ENCODE results near the gene STK32C. TPM values are rescaled to one million over a fixed set of nuclear protein-coding genes. Genes with fewer than 3 reads are reported as not detected.
A peak's percentile ranks its signal among the peaks of the same experiment; 100 is the strongest.

Gene STK32C
- total RNA-seq, 6 experiments from 2014 or later = 1.6 to 3.5 (median 2.1) TPM

DNA sequence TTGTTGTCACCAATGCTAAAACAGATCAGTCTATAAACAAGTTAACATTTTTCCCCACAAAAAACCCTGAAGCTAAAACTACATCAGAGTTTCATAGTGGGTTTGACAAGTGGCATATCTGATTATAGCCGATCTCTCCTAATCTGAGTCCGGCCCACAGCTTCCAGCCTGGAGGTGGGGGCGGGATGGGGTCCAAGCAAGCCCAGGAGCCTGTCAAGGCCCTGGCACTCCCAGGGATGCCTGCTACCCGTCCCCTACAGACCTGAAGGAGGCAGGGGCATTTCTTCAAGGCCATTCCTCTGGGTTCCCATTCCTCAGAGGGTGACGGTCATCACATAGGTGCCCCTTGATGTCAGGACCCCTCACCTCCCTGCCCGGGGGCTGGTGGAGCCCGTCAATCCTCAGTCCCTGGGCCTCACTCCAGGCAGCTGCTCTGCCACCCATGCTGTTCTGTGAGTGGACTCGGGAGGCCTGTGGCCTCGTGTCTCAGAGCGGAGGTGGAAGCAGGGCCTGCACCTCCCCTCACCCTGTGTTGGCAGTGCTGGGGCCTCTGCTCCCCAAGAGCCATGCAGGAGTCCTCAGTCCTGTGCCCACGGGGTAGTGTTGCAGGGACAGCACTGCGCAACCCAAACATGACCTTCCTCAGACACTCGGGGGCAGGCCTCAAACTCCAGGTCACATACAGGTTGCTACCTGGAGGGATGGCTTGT lies 112.2 kb downstream of the STK32C start:
- DNase-seq (peak in 1 of 3 donors; percentile 43), ATAC-seq (no peak)
- Histone ChIP-seq H3K36me3 (no peaks in the 10 kb centered on the region), H3K27me3 (no peaks in the 10 kb centered on the region), H3K9me3 (no peaks in the 10 kb centered on the region), H3K27ac (no peak overlapping the region), H3K4me3 (no peak overlapping the region), H3K4me1 (no peaks in the 10 kb centered on the region)
- intact Hi-C loops (cut with DNase I) = no loop called here
- TF ChIP-seq, protein P1, sequence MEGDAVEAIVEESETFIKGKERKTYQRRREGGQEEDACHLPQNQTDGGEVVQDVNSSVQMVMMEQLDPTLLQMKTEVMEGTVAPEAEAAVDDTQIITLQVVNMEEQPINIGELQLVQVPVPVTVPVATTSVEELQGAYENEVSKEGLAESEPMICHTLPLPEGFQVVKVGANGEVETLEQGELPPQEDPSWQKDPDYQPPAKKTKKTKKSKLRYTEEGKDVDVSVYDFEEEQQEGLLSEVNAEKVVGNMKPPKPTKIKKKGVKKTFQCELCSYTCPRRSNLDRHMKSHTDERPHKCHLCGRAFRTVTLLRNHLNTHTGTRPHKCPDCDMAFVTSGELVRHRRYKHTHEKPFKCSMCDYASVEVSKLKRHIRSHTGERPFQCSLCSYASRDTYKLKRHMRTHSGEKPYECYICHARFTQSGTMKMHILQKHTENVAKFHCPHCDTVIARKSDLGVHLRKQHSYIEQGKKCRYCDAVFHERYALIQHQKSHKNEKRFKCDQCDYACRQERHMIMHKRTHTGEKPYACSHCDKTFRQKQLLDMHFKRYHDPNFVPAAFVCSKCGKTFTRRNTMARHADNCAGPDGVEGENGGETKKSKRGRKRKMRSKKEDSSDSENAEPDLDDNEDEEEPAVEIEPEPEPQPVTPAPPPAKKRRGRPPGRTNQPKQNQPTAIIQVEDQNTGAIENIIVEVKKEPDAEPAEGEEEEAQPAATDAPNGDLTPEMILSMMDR (IDR thresholded peaks at IDR 0.05) = no peak
- TF ChIP-seq POLR2A (IDR thresholded peaks at IDR 0.05) = no peak
- 83% methylated on average over 1 of the region's 13 CpGs for WGBS (ENCODE audit: insufficient coverage, low coverage, low lambda C conversion rate, missing lambda C conversion rate)

DNA sequence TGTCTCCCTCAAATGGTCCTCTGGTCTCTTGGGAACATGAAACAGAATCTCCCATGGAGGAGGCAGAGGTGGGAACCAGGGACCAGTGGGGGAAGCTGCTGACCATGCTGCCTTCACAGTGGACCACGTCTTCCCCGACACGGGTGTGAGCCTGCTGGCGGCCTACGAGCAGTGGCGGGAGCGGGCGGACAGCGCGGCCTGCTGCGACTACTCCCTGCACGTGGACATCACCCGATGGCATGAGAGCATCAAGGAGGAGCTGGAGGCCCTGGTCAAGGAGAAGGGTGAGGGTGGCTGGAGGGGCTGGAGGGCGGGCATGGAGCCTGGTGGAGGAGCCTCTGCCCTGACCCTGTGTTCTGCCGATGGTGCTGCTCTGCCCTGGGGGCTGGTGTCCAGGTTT lies 113.0 kb downstream of the STK32C start:
- DNase-seq (peak in 1 of 3 donors; percentile 53), ATAC-seq (no peak)
- H3K4me3 ChIP-seq = no peak overlapping the region
- no peak for TF ChIP-seq POLR2A (IDR thresholded peaks at IDR 0.05)
- TF ChIP-seq, protein P1 (IDR thresholded peaks at IDR 0.05) = no peak
- no peaks in the 10 kb centered on the region for H3K9me3 ChIP-seq
- 100% methylated on average over 1 of the region's 15 CpGs for WGBS (ENCODE audit: insufficient coverage, low coverage, low lambda C conversion rate, missing lambda C conversion rate)
- no peaks in the 10 kb centered on the region for H3K27me3 ChIP-seq
- no peaks in the 10 kb centered on the region for H3K4me1 ChIP-seq
- no peak overlapping the region for H3K27ac ChIP-seq
- intact Hi-C loops (cut with DNase I) = no loop called here
- no peaks in the 10 kb centered on the region for H3K36me3 ChIP-seq

DNA sequence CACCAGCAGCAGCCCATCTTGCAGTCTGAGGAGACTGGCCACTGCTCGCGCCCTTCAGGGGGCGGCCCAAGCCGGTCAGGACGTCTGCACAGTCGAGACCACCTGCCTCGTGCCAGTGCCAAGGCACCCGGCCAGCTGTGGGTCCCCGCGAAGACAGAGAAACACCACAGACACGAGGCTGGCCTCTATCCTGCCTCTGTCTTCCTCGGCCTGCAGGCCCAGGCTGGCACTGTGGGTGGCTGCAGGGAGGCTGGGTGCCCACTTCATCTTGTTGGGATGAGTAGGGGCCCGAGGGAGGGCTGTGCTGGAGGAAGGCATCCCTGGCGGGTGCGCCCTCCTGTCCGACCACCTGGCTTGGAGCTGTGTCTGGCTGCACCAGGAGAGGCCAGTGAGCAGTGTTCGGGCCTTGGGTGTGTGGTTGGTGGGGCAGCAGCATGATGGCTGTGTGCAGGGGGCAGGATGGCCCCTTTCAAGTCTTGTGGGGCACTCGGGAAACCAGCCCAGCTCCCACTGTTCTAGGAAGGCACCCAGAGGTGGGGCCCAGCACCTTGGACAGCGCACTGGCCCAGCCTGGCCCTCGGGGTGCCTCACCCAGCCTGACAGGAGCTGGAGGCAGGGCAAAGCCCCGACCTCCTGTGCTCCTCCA lies 113.7 kb downstream of the STK32C start:
- TF ChIP-seq, protein P1 (IDR thresholded peaks at IDR 0.05) = no peak
- TF ChIP-seq POLR2A (IDR thresholded peaks at IDR 0.05) = no peak
- intact Hi-C loops (cut with DNase I) = no loop called here
- peak in 1 of 3 donors; percentile 54 for DNase-seq
- Histone ChIP-seq H3K9me3 (no peaks in the 10 kb centered on the region), H3K4me1 (no peaks in the 10 kb centered on the region), H3K27me3 (no peaks in the 10 kb centered on the region), H3K36me3 (no peaks in the 10 kb centered on the region), H3K27ac (no peak overlapping the region), H3K4me3 (no peak overlapping the region)
- ATAC-seq = peak in 3 of 4 donors; percentile 30 to 54 (median 43)
- 24% methylated on average over 2 of the region's 21 CpGs for WGBS (ENCODE audit: insufficient coverage, low coverage, low lambda C conversion rate, missing lambda C conversion rate)

DNA sequence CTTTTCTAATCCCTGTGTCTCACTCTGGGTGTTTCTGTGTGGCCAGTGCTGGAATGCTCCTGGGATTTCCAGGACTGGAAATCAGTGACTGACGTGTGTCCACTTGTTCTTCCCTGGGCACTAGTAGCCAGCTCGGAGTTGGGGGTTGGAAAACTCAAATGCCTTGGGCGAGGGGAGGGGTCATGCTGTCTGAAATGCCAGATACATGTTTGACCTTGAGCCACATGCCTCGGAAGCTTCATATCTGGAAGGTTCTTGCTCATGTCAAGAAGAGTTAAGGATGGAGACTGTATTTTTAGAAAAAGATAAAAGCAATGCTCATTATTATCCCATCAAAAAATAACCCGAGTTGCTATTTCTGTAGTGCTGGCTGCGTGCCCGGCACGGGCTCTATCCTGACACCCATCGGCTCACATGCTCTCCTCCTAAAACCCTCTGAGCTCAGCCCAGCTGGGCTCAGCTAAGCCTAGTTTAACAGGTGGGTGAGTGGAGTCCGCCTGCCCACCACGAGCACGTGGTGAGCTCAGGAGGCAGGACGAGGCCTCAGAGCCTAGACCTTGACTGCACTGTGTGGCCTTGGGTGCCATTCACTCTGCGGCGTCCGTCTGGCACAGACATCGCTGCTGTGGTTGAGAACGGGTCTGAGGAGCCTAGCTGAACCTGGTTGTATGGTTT lies 114.6 kb downstream of the STK32C start:
- DNase-seq (peak in 1 of 3 donors; percentile 34), ATAC-seq (no peak)
- intact Hi-C loops (cut with DNase I) = no loop called here
- H3K27me3 ChIP-seq = peaks cover 0 to 4% of the 10 kb centered on the region in 2 donors
- H3K4me3 ChIP-seq = no peak overlapping the region
- TF ChIP-seq, protein P1 (IDR thresholded peaks at IDR 0.05) = no peak
- no peak for TF ChIP-seq POLR2A (IDR thresholded peaks at IDR 0.05)
- H3K4me1 ChIP-seq = no peaks in the 10 kb centered on the region
- no peak overlapping the region for H3K27ac ChIP-seq
- no peaks in the 10 kb centered on the region for H3K36me3 ChIP-seq
- H3K9me3 ChIP-seq = no peaks in the 10 kb centered on the region
- WGBS (ENCODE audit: insufficient coverage, low coverage, low lambda C conversion rate, missing lambda C conversion rate) = 52% methylated on average over 10 of the region's 18 CpGs

Data from right lobe of liver (tissue), 6 donors.